Ascending aorta (tissue), 2 donors: ENCODE measurements around the gene ENOX1. TPM values are rescaled to one million over a fixed set of nuclear protein-coding genes. Genes with fewer than 3 reads are reported as not detected.

Source experiments
- DNase-seq, 2 donors: peaks; one replicate each; pipeline ENCODE4 v3.0.0-alpha.2; 2019; ENCODE audit warnings: low spot score in 2 of 2
- H3K27ac ChIP-seq, 2 donors: fragments of 200-600 bp; sonication (generic); one replicate each; pipeline ENCODE4 v1.5.1; 2016 to 2017; ENCODE audit warnings: mild to moderate bottlenecking in 1 of 2
- H3K27me3 ChIP-seq: fragments of 200-600 bp; sonication (generic); one replicate; pipeline ENCODE4 v1.5.1; 2017
- H3K36me3 ChIP-seq, 2 donors: fragments of 200-600 bp; sonication (generic); one replicate each; pipeline ENCODE4 v1.5.1; 2016
- H3K4me1 ChIP-seq, 2 donors: fragments of 200-600 bp; sonication (generic); one replicate each; pipeline ENCODE4 v1.5.1; 2016 to 2017; ENCODE audit warnings: mild to moderate bottlenecking in 1 of 2
- H3K4me3 ChIP-seq, 2 donors: fragments of 200-600 bp; sonication (generic); one replicate each; pipeline ENCODE4 v1.5.1; 2016 to 2017; ENCODE audit warnings: mild to moderate bottlenecking in 1 of 2
- H3K9me3 ChIP-seq, 2 donors: fragments of 200-600 bp; sonication (generic); one replicate each; pipeline ENCODE4 v1.5.1; 2016
- CTCF ChIP-seq, 3 experiments: fragments of 200-600 bp in 2 of 3; fragments of 450-650 bp in 1 of 3; sonication (generic) in 2 of 3; IDR thresholded peaks; one replicate each; pipeline ENCODE4 v1.5.1; 2016 to 2019; ENCODE audit warnings: antibody characterized with exemption in 3 of 3, mild to moderate bottlenecking in 1 of 3, moderate library complexity in 1 of 3
- intact Hi-C: fragments of 100-400 bp; cut with DNase I; formaldehyde crosslinking; loops from one replicate; pipeline ENCODE4 v1.15.1; 2023
- total RNA-seq: library from RNA; depleted of rRNA; stranded (reverse); fragments of >200 nt; gene quantifications from one replicate; pipeline ENCODE4 v1.1.0, GENCODE V29; 2016

The ENOX1 gene
- total RNA-seq, 1 donor from 2014 or later: 0.21 TPM

GRCh38 chr13:43573802-43574514 is 212.8 kb downstream of the ENOX1 start:
- Histone ChIP-seq H3K4me1 (no peaks in the 10 kb centered on the region), H3K4me3 (no peak overlapping the region), H3K9me3 (no peaks in the 10 kb centered on the region), H3K27ac (no peak overlapping the region), H3K27me3 (no peaks in the 10 kb centered on the region), H3K36me3 (no peaks in the 10 kb centered on the region)
- no peak for DNase-seq
- TF ChIP-seq CTCF (IDR thresholded peaks at IDR 0.05): no peak
- intact Hi-C loops: no loop called here

- no peaks in the 10 kb centered on the region for H3K9me3 ChIP-seq
- H3K4me1 ChIP-seq: no peaks in the 10 kb centered on the region
- intact Hi-C loops: no loop called here
- no peak overlapping the region for H3K4me3 ChIP-seq
- no peaks in the 10 kb centered on the region for H3K36me3 ChIP-seq
- no peak for DNase-seq
- H3K27ac ChIP-seq: no peak overlapping the region
- no peak for TF ChIP-seq CTCF (IDR thresholded peaks at IDR 0.05)
- H3K27me3 ChIP-seq: no peaks in the 10 kb centered on the region
These were observed 213.4 kb downstream of the ENOX1 start for GRCh38 chr13:43573361-43573740.

GRCh38 chr13:43572656-43573360 is 214.0 kb downstream of the ENOX1 start:
- H3K27me3 ChIP-seq: no peaks in the 10 kb centered on the region
- no peaks in the 10 kb centered on the region for H3K36me3 ChIP-seq
- no peak for DNase-seq
- TF ChIP-seq CTCF (IDR thresholded peaks at IDR 0.05): no peak
- H3K4me3 ChIP-seq: no peak overlapping the region
- no peak overlapping the region for H3K27ac ChIP-seq
- no peaks in the 10 kb centered on the region for H3K4me1 ChIP-seq
- H3K9me3 ChIP-seq: no peaks in the 10 kb centered on the region
- intact Hi-C loops: no loop called here

- intact Hi-C loops: no loop called here
- TF ChIP-seq CTCF (IDR thresholded peaks at IDR 0.05): no peak
- Histone ChIP-seq H3K4me3 (no peak overlapping the region), H3K9me3 (no peaks in the 10 kb centered on the region), H3K4me1 (no peaks in the 10 kb centered on the region), H3K36me3 (no peaks in the 10 kb centered on the region), H3K27ac (no peak overlapping the region), H3K27me3 (no peaks in the 10 kb centered on the region)
- DNase-seq: no peak
These were observed 217.1 kb downstream of the ENOX1 start for GRCh38 chr13:43569658-43570057.

DNA sequence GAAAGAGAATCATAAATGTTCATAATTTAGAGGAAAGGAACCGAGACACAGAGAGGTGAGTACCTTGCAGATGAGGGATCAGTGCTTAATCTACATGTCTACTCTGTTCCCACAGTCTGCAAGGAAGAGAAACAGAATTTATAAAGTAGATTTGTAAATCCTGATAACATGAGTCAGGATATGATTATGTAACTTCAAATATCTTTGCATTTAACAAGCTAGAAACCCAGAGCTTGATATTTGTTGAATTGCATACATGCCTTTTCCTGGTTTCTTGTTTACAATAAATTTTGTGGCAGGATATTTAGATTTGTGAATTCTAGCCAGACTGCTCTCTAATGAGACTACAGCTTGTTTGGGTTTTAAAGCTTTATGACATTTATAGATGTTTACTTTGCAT is 219.2 kb downstream of the ENOX1 start:
- intact Hi-C loops: no loop called here
- Histone ChIP-seq H3K4me1 (no peaks in the 10 kb centered on the region), H3K4me3 (no peak overlapping the region), H3K9me3 (no peaks in the 10 kb centered on the region), H3K27me3 (no peaks in the 10 kb centered on the region), H3K27ac (no peak overlapping the region), H3K36me3 (no peaks in the 10 kb centered on the region)
- no peak for DNase-seq
- no peak for TF ChIP-seq CTCF (IDR thresholded peaks at IDR 0.05)
